ENCODE results near the gene PLLP. TPM values are rescaled to one million over a fixed set of nuclear protein-coding genes. Genes with fewer than 3 reads are reported as not detected.
A peak's percentile ranks its signal among the peaks of the same experiment; 100 is the strongest.

Gene PLLP
- total RNA-seq, 5 donors from 2014 or later (not counting 1 experiment from before 2014, with no cell fraction given): 1.4 to 4.3 (median 3.3) TPM

DNA sequence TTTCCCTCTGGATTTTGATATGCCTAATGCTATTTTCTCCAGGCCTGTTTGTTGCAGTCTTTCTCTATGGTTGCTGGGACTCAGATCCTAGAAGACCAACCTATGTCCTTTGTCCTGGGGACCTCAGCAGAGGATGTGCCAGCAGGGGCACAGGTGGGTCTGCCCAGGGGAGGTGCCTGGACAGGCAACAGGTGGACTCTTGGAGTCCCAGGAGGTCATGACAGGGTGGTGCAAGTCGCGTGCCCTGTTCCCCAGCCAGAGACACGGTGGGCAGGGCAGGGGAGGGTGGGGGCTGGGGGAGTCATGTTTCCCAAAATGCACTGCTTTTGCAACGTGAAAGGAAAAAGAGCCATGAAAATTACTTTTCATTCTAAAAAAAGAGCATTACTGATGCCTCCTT is 26.3 kb upstream of the PLLP start:
- H3K27me3 ChIP-seq (replicated peaks in 1 of 2; ENCODE audit: control insufficient read depth in 2 of 2, extremely low read depth in 1 of 2, insufficient read depth in 2 of 2, low read length in 1 of 2): peaks cover 0 to 12% of the 10 kb centered on the region in 2 experiments
- no peaks in the 10 kb centered on the region for H3K9me3 ChIP-seq
- POLR2A ChIA-PET: interaction anchor here in 1 of 2 donors (0.6 kb wide), 1 partner anchor 113 kb away, joined by 6 read pairs; no protein-coding TSS in a partner anchor
- WGBS (ENCODE audit: insufficient coverage): 83% methylated on average over 3 of the region's 4 CpGs
- H3K4me1 ChIP-seq (ENCODE audit: control insufficient read depth in 1 of 2, extremely low read depth in 1 of 2, insufficient read depth in 2 of 2, low read length in 2 of 2): peaks cover 0 to 5% of the 10 kb centered on the region in 2 experiments
- H3K9me3 Mint-ChIP-seq: no peaks in the 10 kb centered on the region
- no peaks in the 10 kb centered on the region for H3K36me3 ChIP-seq (ENCODE audit: control insufficient read depth in 2 of 2, extremely low read depth in 1 of 2, insufficient read depth in 1 of 2, low read length in 1 of 2)
- H3K27ac Mint-ChIP-seq: no peak overlapping the region
- ATAC-seq (replicated peaks in 1 of 4): no peak
- no peak overlapping the region for H3K27ac ChIP-seq (ENCODE audit: low read length)
- no peak for DNase-seq
- no peaks in the 10 kb centered on the region for H3K36me3 Mint-ChIP-seq
- H3K4me3 Mint-ChIP-seq: no peak overlapping the region
- H3K27me3 Mint-ChIP-seq: peaks cover 0 to 8% of the 10 kb centered on the region in 2 donors
- peaks cover 12 to 28% (median 22%) of the 10 kb centered on the region in 3 donors for H3K4me1 Mint-ChIP-seq
- H3K4me3 ChIP-seq (ENCODE audit: control insufficient read depth in 1 of 2, extremely low read depth in 1 of 2, low read length in 1 of 2): no peak overlapping the region
- CTCF ChIA-PET: no interaction called here

DNA sequence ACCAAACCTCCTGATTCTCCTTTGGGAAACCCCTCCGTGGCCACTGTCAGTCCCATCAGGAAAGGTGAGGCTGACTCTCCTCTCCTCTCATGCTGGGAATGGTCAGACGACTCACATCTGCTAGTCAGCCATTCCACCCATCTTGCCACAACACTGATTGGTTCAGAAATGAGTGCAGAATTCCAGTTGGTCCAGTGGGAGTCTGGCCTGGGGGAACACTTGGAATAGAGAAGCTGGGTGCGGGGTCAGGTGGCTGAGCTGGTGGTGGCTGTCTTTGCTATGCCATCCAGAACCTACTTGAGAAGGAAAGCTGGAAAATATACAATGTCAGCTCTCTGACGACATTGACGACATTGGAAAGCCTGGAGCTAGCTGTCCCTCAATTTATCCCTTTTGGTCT is 23.6 kb upstream of the PLLP start:
- Histone ChIP-seq H3K27ac (ENCODE audit: low read length) (no peak overlapping the region), H3K36me3 (ENCODE audit: control insufficient read depth in 2 of 2, extremely low read depth in 1 of 2, insufficient read depth in 1 of 2, low read length in 1 of 2) (no peaks in the 10 kb centered on the region), H3K27me3 (replicated peaks in 1 of 2; ENCODE audit: control insufficient read depth in 2 of 2, extremely low read depth in 1 of 2, insufficient read depth in 2 of 2, low read length in 1 of 2) (peaks cover 0 to 12% of the 10 kb centered on the region in 2 experiments), H3K4me3 (ENCODE audit: control insufficient read depth in 1 of 2, extremely low read depth in 1 of 2, low read length in 1 of 2) (no peak overlapping the region), H3K9me3 (no peaks in the 10 kb centered on the region), H3K4me1 (ENCODE audit: control insufficient read depth in 1 of 2, extremely low read depth in 1 of 2, insufficient read depth in 2 of 2, low read length in 2 of 2) (peaks cover 0 to 10% of the 10 kb centered on the region in 2 experiments)
- no peak overlapping the region for H3K27ac Mint-ChIP-seq
- no peak overlapping the region for H3K4me3 Mint-ChIP-seq
- H3K27me3 Mint-ChIP-seq: peaks cover 0 to 8% of the 10 kb centered on the region in 2 donors
- ATAC-seq (replicated peaks in 1 of 4): no peak
- 87% methylated on average over 4 of the region's 5 CpGs for WGBS (ENCODE audit: insufficient coverage)
- no peaks in the 10 kb centered on the region for H3K36me3 Mint-ChIP-seq
- DNase-seq: no peak
- ChIA-PET CTCF (no interaction called here), POLR2A (no interaction called here)
- no peaks in the 10 kb centered on the region for H3K9me3 Mint-ChIP-seq
- peaks cover 8 to 16% (median 11%) of the 10 kb centered on the region in 3 donors for H3K4me1 Mint-ChIP-seq

DNA sequence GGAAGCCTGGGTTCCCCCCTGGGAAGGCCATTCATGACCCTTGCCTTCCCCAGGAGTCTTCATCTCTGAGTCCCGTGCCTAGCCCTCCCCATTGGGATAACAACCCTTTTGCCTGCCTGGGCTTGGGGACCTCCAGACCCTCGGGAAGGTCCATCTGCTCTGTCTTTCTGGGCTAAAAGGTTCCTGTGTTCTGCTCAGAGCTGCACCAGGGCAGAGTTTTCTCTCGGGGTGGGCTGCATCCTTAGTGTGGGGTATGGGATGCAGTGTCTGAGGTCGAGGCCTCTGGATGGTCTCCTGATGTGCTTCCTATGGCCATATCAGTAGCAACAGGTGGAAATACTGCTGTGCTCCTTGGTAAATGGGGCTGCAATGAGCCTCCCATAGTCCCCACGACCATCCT is 22.9 kb upstream of the PLLP start:
- POLR2A ChIA-PET: no interaction called here
- ATAC-seq (replicated peaks in 1 of 4) (no peak), DNase-seq (no peak)
- Histone ChIP-seq H3K9me3 (no peaks in the 10 kb centered on the region), H3K27me3 (replicated peaks in 1 of 2; ENCODE audit: control insufficient read depth in 2 of 2, extremely low read depth in 1 of 2, insufficient read depth in 2 of 2, low read length in 1 of 2) (peaks cover 0 to 12% of the 10 kb centered on the region in 2 experiments), H3K36me3 (ENCODE audit: control insufficient read depth in 2 of 2, extremely low read depth in 1 of 2, insufficient read depth in 1 of 2, low read length in 1 of 2) (no peaks in the 10 kb centered on the region), H3K4me3 (ENCODE audit: control insufficient read depth in 1 of 2, extremely low read depth in 1 of 2, low read length in 1 of 2) (no peak overlapping the region), H3K4me1 (ENCODE audit: control insufficient read depth in 1 of 2, extremely low read depth in 1 of 2, insufficient read depth in 2 of 2, low read length in 2 of 2) (peaks cover 0 to 10% of the 10 kb centered on the region in 2 experiments), H3K27ac (ENCODE audit: low read length) (no peak overlapping the region)
- Mint-ChIP-seq H3K4me1 (peaks cover 13 to 19% (median 14%) of the 10 kb centered on the region in 3 donors), H3K9me3 (no peaks in the 10 kb centered on the region), H3K4me3 (no peak overlapping the region), H3K27ac (no peak overlapping the region), H3K27me3 (peaks cover 0 to 8% of the 10 kb centered on the region in 2 donors), H3K36me3 (no peaks in the 10 kb centered on the region)
- CTCF ChIA-PET: interaction anchor here in 1 of 2 donors (1.3 kb wide), 1 partner anchor 110 kb away, joined by 4 read pairs; no protein-coding TSS in a partner anchor
- 71% methylated on average over 1 of the region's 5 CpGs for WGBS (ENCODE audit: insufficient coverage)

DNA sequence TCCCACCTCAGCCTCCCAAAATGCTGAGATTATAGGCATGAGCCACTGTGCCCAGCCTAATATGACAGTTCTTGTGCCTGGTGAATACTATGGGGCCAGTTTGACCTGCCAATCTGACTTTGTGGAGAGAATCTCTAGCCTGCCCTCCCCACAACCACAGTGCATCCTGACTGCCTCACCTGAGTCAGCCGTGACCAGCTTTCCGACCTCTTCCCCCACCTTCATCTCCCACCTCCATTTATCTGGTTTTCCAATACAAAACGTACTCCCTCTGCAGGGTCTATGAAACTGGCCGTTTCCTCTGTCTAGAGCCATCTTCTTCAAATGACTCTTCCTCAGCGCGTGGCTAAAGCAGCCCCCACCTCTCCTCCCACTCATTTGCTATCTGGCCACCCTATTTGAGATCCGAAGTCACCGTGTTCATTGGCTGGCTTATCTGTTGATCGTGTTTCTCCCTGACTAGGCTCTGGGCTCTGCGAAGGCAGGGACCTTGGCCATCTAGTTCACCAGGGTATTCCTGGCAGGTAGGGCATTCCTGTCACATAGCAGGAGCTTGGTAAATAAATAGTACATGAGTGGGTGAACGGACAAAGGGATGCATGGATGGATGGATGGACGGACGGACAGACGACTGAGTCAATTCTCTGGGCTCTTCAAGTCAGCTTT is 22.3 kb upstream of the PLLP start:
- Histone ChIP-seq H3K4me1 (ENCODE audit: control insufficient read depth in 1 of 2, extremely low read depth in 1 of 2, insufficient read depth in 2 of 2, low read length in 2 of 2) (peaks cover 0 to 10% of the 10 kb centered on the region in 2 experiments), H3K4me3 (ENCODE audit: control insufficient read depth in 1 of 2, extremely low read depth in 1 of 2, low read length in 1 of 2) (no peak overlapping the region), H3K36me3 (ENCODE audit: control insufficient read depth in 2 of 2, extremely low read depth in 1 of 2, insufficient read depth in 1 of 2, low read length in 1 of 2) (no peaks in the 10 kb centered on the region), H3K9me3 (no peaks in the 10 kb centered on the region), H3K27ac (ENCODE audit: low read length) (no peak overlapping the region), H3K27me3 (replicated peaks in 1 of 2; ENCODE audit: control insufficient read depth in 2 of 2, extremely low read depth in 1 of 2, insufficient read depth in 2 of 2, low read length in 1 of 2) (peaks cover 0 to 12% of the 10 kb centered on the region in 2 experiments)
- CTCF ChIA-PET: interaction anchor here in 1 of 2 donors (1.3 kb wide), 1 partner anchor 110 kb away, joined by 4 read pairs; no protein-coding TSS in a partner anchor
- H3K4me1 Mint-ChIP-seq: peaks cover 13 to 19% (median 14%) of the 10 kb centered on the region in 3 donors
- no peaks in the 10 kb centered on the region for H3K9me3 Mint-ChIP-seq
- no peak overlapping the region for H3K4me3 Mint-ChIP-seq
- ATAC-seq (replicated peaks in 1 of 4) (no peak), DNase-seq (no peak)
- peaks cover 0 to 5% of the 10 kb centered on the region in 2 donors for H3K27me3 Mint-ChIP-seq
- WGBS (ENCODE audit: insufficient coverage): 81% methylated on average over 14 of the region's 14 CpGs
- POLR2A ChIA-PET: no interaction called here
- no peak overlapping the region for H3K27ac Mint-ChIP-seq
- H3K36me3 Mint-ChIP-seq: no peaks in the 10 kb centered on the region

DNA sequence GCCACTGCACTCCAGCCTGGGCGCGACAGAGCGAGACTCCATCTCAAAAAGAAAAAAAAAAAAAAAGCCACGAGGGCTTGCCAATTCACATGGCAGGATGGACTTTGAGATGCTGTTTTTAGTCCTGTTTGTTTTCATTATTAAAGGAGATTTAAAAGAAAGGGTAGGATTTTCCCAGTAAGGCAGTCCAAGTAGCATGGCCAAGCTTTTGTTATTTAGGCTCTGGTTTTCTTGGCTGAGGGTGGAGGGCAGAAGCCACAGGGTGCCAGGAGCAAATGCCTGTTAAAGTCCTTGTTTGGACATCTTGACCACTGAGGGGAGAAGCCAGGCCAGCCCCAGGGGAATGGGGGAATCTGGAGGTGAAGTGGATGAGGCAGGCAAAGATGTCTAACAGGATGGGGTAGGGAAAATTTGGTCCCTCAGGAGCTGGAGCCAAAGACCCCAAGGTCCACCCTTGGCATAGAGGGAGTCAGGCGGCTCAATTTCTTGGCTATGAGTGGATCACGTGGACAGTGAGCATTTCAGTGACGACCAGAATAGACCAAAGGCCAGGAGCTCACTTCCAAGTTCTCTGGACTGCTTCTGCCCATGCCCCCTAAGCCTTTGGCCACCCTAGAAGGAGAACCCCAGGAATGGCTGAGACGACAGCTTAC is 20.8 kb upstream of the PLLP start:
- Mint-ChIP-seq H3K27ac (no peak overlapping the region), H3K27me3 (peaks cover 0 to 4% of the 10 kb centered on the region in 2 donors), H3K9me3 (no peaks in the 10 kb centered on the region), H3K4me3 (no peak overlapping the region), H3K36me3 (no peaks in the 10 kb centered on the region), H3K4me1 (peaks cover 13 to 21% (median 14%) of the 10 kb centered on the region in 3 donors)
- Histone ChIP-seq H3K27me3 (replicated peaks in 1 of 2; ENCODE audit: control insufficient read depth in 2 of 2, extremely low read depth in 1 of 2, insufficient read depth in 2 of 2, low read length in 1 of 2) (peaks cover 0 to 12% of the 10 kb centered on the region in 2 experiments), H3K36me3 (ENCODE audit: control insufficient read depth in 2 of 2, extremely low read depth in 1 of 2, insufficient read depth in 1 of 2, low read length in 1 of 2) (no peaks in the 10 kb centered on the region), H3K27ac (ENCODE audit: low read length) (no peak overlapping the region), H3K4me1 (ENCODE audit: control insufficient read depth in 1 of 2, extremely low read depth in 1 of 2, insufficient read depth in 2 of 2, low read length in 2 of 2) (peaks cover 5 to 19% of the 10 kb centered on the region in 2 experiments), H3K4me3 (ENCODE audit: control insufficient read depth in 1 of 2, extremely low read depth in 1 of 2, low read length in 1 of 2) (no peak overlapping the region), H3K9me3 (no peaks in the 10 kb centered on the region)
- ATAC-seq (replicated peaks in 1 of 4): no peak
- ChIA-PET POLR2A (no interaction called here), CTCF (no interaction called here)
- WGBS (ENCODE audit: insufficient coverage): 90% methylated on average over 7 of the region's 8 CpGs
- no peak for DNase-seq

DNA sequence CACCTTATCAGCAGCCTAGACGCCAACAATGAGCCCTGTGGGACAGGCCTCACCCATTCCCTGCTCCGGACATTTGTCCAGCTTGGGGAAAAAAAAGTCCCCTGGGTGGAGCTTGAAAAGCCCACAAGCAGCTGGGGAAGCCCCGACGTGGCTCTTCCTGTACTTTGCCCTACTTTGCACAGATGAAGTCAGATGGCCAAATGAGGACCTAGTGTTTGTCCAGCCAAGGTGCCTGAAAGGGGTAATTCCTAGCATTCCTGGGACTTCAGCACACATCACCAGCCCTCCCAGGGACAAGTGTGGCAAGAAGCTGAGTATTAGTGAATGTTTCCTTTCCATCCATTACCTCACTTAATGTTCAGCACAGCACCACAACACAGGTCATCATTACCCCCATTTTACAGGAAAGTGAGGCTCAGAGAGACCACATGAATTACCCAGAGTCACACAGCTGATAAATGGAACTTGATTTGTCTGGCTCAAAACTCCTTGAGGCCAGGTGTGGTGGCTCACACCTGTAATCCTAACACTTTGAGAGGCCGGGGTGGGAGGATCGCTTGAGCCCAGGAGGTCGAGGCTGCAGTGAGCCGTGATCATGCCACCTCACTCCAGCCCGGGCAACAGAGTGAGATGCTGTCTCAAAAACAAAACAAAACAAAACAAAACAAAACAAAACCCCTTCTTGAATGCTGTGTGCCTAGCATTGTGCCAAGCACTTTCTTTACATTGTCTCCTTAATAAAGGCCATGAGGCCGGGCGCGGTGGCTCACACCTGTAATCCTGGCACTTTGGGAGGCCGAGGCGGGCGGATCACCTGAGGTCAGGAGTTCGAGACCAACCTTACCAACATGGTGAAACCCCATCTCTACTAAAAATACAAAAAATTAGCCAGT is 19.9 kb upstream of the PLLP start:
- Mint-ChIP-seq H3K9me3 (no peaks in the 10 kb centered on the region), H3K36me3 (no peaks in the 10 kb centered on the region), H3K4me1 (peaks cover 11 to 19% (median 13%) of the 10 kb centered on the region in 3 donors), H3K4me3 (no peak overlapping the region), H3K27me3 (peaks cover 0 to 4% of the 10 kb centered on the region in 2 donors), H3K27ac (peak overlapping the region in 1 of 2 donors; percentile 6)
- H3K9me3 ChIP-seq: no peaks in the 10 kb centered on the region
- peak in 1 of 35 experiments; percentile 29 for DNase-seq
- peaks cover 0 to 12% of the 10 kb centered on the region in 2 experiments for H3K27me3 ChIP-seq (replicated peaks in 1 of 2; ENCODE audit: control insufficient read depth in 2 of 2, extremely low read depth in 1 of 2, insufficient read depth in 2 of 2, low read length in 1 of 2)
- H3K4me1 ChIP-seq (ENCODE audit: control insufficient read depth in 1 of 2, extremely low read depth in 1 of 2, insufficient read depth in 2 of 2, low read length in 2 of 2): peaks cover 5 to 27% of the 10 kb centered on the region in 2 experiments
- POLR2A ChIA-PET: no interaction called here
- no peak overlapping the region for H3K4me3 ChIP-seq (ENCODE audit: control insufficient read depth in 1 of 2, extremely low read depth in 1 of 2, low read length in 1 of 2)
- ATAC-seq (replicated peaks in 1 of 4): no peak
- CTCF ChIA-PET: interaction anchor here in 1 of 2 donors (1.4 kb wide), 1 partner anchor 113 kb away, joined by 4 read pairs; no protein-coding TSS in a partner anchor
- 61% methylated on average over 7 of the region's 16 CpGs for WGBS (ENCODE audit: insufficient coverage)
- H3K36me3 ChIP-seq (ENCODE audit: control insufficient read depth in 2 of 2, extremely low read depth in 1 of 2, insufficient read depth in 1 of 2, low read length in 1 of 2): no peaks in the 10 kb centered on the region
- H3K27ac ChIP-seq (ENCODE audit: low read length): peak overlapping the region; percentile 43

Measured in T-cell (primary cell).